HG03280 (cell line): ENCODE data around the gene TMC2.
A peak's percentile ranks its signal among the peaks of the same experiment; 100 is the strongest.
"Not testable (repeated sequence)": the region's sequence is repeated elsewhere in the genome, so short reads cannot be mapped to it uniquely, and the experiment has no call there.

Experiments used
- ATAC-seq: cut with Tn5 transposase; IDR thresholded peaks from one replicate; pipeline ENCODE4 v1.9.1; 2021; ENCODE audit warnings: mild to moderate bottlenecking, moderate library complexity; ENCODE audit not compliant: unreplicated experiment

The TMC2 gene

DNA sequence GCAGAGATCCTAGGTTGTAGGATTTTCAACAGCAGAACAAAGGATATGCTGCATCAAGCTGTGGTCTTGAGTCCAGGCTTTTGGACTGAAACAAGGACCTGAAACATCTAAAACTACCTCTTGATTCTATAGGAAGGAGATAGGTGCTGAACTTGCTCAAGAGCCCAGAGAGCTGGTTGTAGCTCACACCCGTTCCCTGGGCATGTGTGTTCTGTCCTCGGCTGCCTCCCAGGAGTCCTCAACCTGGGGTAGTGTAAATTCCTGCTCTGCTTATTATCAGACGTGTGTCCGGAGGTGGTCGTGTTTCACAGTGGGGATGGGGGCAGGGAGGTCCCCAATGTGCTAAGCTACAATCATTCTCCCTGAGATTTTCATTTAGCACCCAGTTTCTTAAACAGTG, 120.9 kb downstream of the TMC2 start:
- no peak for ATAC-seq

DNA sequence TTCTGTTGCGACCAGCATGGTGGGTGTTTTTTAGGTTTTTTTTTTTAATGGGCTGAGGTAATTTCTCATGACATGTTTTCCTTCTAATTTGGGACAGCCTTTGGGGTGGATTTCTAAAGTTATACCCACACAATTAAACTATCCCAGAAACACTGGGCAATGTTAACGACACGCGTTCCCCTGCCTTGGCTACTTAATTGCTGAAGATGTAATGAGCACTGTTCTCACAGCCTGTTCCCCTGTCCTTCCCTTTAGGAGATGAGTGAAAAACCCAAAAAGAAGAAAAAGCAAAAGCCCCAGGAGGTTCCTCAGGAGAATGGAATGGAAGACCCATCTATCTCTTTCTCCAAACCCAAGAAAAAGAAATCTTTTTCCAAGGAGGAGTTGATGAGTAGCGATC, 121.3 kb downstream of the TMC2 start:
- no peak for ATAC-seq

- ATAC-seq, result no peak
Measured at GRCh38 chr20:2658414-2659354, 122.3 kb downstream of the TMC2 start.

DNA sequence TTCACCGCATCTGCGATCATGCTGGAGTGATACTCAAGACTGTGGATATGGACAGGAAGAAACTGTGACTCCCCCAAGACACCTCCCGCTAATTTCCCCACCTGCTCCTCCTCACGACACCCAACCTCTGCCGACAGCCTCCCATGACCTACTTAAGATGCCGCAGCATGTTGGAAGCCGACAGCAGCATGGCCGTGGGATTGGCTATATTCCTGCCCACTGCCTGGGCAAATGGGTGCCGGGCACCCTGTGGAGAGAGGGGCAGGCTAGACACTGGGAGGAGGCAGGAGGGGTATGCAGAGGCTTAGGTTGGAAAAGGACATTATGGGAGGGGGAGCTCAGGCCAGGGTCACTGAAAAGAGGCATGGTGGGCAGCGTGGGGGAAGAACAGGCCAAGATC, 123.2 kb downstream of the TMC2 start:
- ATAC-seq, result no peak

DNA sequence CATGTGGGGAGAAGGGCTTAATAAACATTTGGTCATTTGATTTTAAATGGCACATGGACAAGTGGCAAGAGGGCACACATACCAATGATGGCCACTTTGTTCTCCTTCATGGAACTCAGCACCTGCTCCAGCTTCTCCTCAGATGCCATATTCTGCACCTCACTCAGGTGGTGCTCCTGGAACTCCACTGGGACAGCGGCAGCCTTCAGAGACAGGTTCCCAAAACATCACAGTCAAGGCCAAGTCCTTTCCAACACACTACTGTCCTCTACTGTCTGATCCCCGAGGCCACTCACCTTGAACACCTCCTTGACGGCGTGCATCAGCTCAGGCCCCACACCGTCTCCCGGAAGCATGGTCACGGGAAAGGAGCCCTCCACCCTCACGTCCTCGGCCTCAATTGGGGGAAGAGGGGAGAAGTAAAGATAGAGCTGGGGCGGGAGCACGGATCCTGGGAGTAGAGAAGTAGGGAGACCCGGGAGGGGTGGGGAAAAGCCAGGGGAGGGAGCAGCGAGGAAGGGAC, 127.1 kb downstream of the TMC2 start:
- ATAC-seq, result peak; percentile 10

DNA sequence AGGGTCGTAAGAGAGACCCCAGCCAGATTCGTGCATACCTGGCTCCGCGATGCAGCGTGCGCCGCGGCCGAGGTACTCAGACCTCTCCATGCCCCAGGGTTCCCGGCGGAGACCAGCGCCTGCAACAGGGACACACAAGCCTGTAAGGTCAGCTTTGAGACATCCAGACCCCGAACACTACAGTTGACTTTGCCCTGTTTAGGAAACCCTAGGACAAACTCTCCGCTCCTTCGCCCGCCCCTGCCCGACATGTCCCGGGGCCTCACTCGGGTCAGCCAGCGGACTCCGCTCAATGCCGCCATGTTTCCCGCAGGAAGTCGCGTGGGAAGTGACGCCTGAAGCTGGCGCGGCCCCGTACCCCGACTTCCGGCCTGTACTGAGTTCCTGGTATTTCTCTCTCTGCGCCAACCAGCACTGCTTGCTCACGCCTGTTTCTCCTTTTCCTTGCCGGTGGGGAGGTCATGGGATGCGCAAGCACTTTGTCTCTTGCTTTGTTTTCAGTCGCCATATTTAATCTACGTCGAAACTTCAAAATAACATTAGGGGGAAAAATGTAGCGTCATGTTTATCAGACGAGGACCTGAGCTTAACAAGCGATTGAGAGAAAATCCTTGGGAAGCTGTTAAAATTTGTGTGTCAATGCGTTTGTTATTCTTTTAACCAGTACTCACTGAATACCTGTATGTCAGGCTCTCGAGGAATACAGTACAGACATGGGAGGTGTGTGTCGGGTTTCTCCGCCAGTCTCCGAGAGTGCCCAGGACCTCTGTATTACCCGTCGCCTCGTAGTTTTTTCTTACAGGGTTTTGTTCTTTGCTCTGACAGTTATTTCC, 127.7 kb downstream of the TMC2 start, which contains the start of gene IDH3B:
Gene IDH3B (minus strand): TSS at position 330 of the 833 bp plus-strand sequence. CDS start 28 bp downstream, at position 302.
- ATAC-seq, result peak; percentile 87

DNA sequence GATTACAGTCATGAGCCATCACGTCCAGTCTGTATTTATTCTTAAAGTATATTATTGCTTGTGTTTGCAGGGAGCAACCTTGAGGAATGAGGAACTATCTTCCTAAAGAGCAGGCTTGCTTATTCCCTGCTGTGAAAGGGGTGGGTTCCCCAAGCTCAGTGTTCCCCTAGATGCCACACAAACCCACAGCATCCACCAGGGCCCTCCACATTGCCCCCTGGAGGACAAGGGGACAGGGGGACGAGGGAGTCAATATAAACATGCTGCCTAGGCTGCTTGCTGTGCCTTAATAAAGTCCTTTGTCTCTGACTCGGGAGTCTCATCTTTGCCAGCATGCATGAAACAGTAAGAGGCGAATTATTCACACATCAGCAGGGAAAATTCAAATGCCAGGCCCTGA, 135.6 kb downstream of the TMC2 start:
- ATAC-seq, result no peak

- no peak for ATAC-seq
Measured at GRCh38 chr20:2672446-2672845, 136.1 kb downstream of the TMC2 start.

DNA sequence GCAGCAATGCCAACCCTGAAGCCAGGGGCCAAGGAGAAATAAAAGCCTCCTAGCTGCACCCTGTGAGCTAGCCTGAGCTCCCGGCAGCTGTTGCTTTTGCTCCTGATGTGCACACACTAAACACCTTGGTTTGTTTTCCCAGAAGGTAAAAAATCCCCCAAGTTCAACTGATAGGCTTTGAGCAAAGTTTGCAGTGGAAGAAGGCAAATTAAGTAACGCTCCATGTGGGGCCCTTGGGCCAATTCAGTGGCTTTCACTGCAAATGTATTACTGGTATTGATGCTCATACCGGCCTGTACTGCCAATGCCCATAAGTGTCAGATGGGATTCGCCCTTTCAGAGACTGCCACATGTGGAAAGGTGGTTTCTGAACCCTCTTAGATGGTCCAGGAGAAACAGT, 137.1 kb downstream of the TMC2 start:
- ATAC-seq, result no peak

DNA sequence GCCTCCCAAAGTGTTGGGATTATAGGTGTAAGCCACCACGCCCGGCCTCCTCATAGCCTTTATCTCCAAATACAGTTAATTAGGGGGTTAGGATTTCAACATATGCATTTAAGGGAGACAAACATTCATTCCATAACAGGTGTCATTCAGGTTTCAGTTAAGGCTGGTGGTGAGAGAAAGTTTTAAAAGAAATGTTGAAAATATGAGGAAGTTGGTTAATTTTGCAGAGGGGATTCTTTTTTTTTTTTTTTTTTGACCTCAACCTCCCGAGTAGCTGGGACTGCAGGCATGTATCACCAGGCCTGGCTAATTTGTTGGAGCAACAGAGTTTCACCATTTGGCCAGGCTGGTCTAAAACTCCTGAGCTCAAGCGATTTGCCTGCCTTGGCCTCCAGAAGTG, 143.7 kb downstream of the TMC2 start:
- no peak for ATAC-seq

- not testable (repeated sequence) for ATAC-seq
Measured at GRCh38 chr20:2682040-2682439, 145.7 kb downstream of the TMC2 start.

DNA sequence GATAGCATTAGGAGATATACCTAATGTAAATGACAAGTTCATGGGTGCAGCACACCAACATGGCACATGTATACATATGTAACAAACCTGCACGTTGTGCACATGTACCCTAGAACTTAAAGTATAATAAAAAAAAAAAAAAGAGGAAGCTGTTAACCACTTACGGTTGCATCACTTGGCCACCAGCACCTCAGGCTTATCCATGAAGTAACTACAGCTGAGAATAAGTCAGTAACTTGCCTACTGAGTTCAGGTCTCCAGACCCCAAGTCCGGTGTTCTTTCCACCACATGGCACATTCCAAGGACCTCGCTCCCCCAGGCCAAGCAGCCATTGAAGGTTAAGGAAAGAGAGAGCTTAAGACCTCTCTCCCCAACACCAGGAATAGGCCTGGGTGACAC, 148.4 kb downstream of the TMC2 start:
- ATAC-seq, result not testable (repeated sequence)

DNA sequence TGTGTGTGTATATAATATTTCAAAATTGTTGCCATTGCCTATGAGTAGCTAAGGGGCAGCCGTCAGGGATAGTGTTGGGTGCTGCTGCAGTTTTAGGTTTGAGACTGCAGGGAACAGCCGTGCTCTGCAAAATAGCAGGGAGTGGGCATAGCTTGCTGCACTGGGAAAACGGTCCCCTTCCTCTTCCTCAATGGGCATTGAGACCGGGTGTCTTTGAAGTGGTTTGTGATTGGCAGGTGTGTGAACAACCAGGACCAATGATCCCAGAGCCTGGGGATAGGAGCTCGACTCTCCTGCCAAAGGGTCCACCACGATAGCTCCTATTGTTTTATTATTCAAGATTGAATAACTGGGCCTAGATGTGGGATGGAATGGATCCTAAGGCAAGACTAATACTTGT, 151.1 kb downstream of the TMC2 start:
- no peak for ATAC-seq

DNA sequence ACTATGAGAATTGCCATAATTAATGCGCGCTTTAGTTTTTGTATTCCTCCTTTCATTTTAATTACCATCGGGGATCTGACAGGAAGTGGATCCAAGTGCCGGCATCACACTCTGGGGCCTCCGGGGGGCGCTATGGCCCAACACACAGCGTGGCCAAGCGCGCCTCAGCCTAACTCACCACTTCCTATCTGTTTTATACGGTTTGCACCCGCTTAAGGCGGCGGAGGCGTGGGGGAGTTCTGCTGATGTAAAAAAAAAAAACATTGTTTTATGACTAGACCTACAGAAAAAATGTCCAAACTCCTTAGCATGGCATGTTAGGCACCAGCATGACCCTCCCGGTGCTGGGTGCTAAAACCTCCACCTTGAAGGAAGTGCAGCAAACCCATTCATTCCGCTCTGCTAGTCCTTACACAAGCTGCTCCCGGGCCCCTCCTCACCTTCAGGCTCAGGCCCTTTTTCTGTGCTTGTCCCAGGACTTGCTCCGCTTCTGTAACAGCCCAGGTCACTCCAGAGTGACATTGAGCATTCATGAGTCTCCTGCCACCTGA, 151.7 kb downstream of the TMC2 start:
- ATAC-seq, result no peak

- ATAC-seq, result no peak
Measured at GRCh38 chr20:2690213-2690612, 153.8 kb downstream of the TMC2 start.

- no peak for ATAC-seq
Measured at GRCh38 chr20:2690718-2691117, 154.3 kb downstream of the TMC2 start.

- no peak for ATAC-seq
Measured at GRCh38 chr20:2691127-2691526, 154.8 kb downstream of the TMC2 start.
